OCI-LY1 (cell line): Measurements from ENCODE around the gene AGTPBP1.

ENCODE experiments used
- CTCF ChIP-seq: fragments of 200-600 bp; sonication (generic), shearing (Covaris generic); IDR thresholded peaks from 2 replicates; pipeline ENCODE4 v1.5.1; 2017; ENCODE audit warnings: mild to moderate bottlenecking, antibody characterized with exemption, low read length, moderate library complexity, mixed read lengths
- EZH2 ChIP-seq: fragments of 200-600 bp; sonication (generic), shearing (Covaris generic); IDR thresholded peaks from 2 replicates; pipeline ENCODE4 v1.8.0; 2017; ENCODE audit warnings: borderline replicate concordance, mixed run types, mild to moderate bottlenecking, antibody characterized with exemption, low read length, moderate library complexity, mixed read lengths

DNA sequence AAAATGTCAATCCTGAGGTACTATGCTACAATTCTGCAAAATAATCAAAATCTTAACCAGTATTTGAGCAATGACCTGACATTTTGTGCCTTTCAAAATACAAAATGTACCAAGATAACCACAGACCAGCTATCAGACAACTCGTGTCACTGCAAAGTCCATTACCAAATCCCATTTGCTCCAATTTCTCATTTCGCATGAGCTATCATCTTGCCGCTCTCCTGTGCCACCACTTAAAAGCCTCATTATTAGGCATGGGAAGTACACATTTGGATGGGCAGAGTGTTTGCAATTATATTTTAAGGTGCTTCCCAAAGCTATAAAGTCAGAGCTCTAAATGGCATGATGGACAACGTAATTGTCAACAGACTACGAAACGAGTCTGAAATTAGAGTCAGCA is 205.2 kb downstream of the AGTPBP1 start:
- no peak for TF ChIP-seq CTCF
- TF ChIP-seq EZH2 = no peak
